Endodermal cell (in vitro differentiated cells): ENCODE results near the gene SFPQ. TPM values are rescaled to one million over a fixed set of nuclear protein-coding genes. Genes with fewer than 3 reads are reported as not detected.

Experiments used
- DNase-seq: peaks from one replicate; pipeline ENCODE4 v3.0.0-alpha.2; 2017
- H3K27ac ChIP-seq: 2 replicates; pipeline ENCODE4 v1.5.1; 2013; ENCODE audit warnings: mild to moderate bottlenecking, low read depth, low read length, moderate library complexity
- H3K27me3 ChIP-seq: 2 replicates; pipeline ENCODE4 v1.6.1; 2013; ENCODE audit warnings: mild to moderate bottlenecking, low read length, moderate library complexity; ENCODE audit not compliant: insufficient read depth, control insufficient read depth, poor library complexity, severe bottlenecking
- H3K36me3 ChIP-seq: 2 replicates; pipeline ENCODE4 v1.7.0; 2013; ENCODE audit warnings: mild to moderate bottlenecking, low read length, moderate library complexity; ENCODE audit not compliant: control insufficient read depth, insufficient read depth
- H3K4me1 ChIP-seq: one replicate; pipeline ENCODE4 v1.7.0; 2013; ENCODE audit warnings: low read length; ENCODE audit not compliant: control insufficient read depth, insufficient read depth
- H3K4me3 ChIP-seq: 2 replicates; pipeline ENCODE4 v1.5.1; 2013; ENCODE audit warnings: mild to moderate bottlenecking, low read length, moderate library complexity
- H3K9ac ChIP-seq: 2 replicates; pipeline ENCODE4 v1.6.1; 2013; ENCODE audit warnings: mild to moderate bottlenecking, low read length, moderate library complexity; ENCODE audit not compliant: poor library complexity, severe bottlenecking; ENCODE audit errors: extremely low read depth
- H3K9me3 ChIP-seq: 2 replicates; pipeline ENCODE4 v1.6.1; 2013; ENCODE audit warnings: mild to moderate bottlenecking, low read length, moderate library complexity; ENCODE audit not compliant: control insufficient read depth
- H3K27ac Mint-ChIP-seq: 2 replicates; pipeline ENCODE4 v1.8.0; 2020; ENCODE audit warnings: mixed read lengths
- H3K27me3 Mint-ChIP-seq: 2 replicates; pipeline ENCODE4 v1.8.0; 2021; ENCODE audit warnings: mild to moderate bottlenecking, mixed read lengths; ENCODE audit not compliant: insufficient read depth
- H3K36me3 Mint-ChIP-seq: 2 replicates; pipeline ENCODE4 v1.8.0; 2020; ENCODE audit warnings: low read depth, mixed read lengths
- H3K4me1 Mint-ChIP-seq: 2 replicates; pipeline ENCODE4 v1.8.0; 2020; ENCODE audit warnings: mixed read lengths
- H3K4me3 Mint-ChIP-seq: 2 replicates; pipeline ENCODE4 v1.8.0; 2020; ENCODE audit warnings: mild to moderate bottlenecking, moderate library complexity, mixed read lengths
- H3K9me3 Mint-ChIP-seq: 2 replicates; pipeline ENCODE4 v1.8.0; 2020; ENCODE audit warnings: mild to moderate bottlenecking, mixed read lengths
- CTCF ChIP-seq: fragments of 200-600 bp; sonication (generic); conservative IDR thresholded peaks from 2 replicates; pipeline ENCODE4 v1.5.0; 2021; ENCODE audit warnings: antibody characterized with exemption, mild to moderate bottlenecking
- WGBS, 2 experiments: methylation state at CpG; one replicate each; pipeline versions ENCODE4 v1.1.5 to v1.1.7; 2013; ENCODE audit warnings: missing lambda C conversion rate in 2 of 2, mixed read lengths in 1 of 2; ENCODE audit not compliant: insufficient coverage in 1 of 2, insufficient read length in 1 of 2; 5-methylcytosine and 5-hydroxymethylcytosine counted together
- total RNA-seq, 2 donors: library from RNA; stranded (reverse); fragmentation: NEBNext Ultra II Directional in 1 of 2; extraction: Animal tissue kit (Norgen Biotek cat#: 25700) in 1 of 2; gene quantifications; 2 replicates in 1 of 2; 3 replicates in 1 of 2; pipeline ENCODE4 v1.2.1, GENCODE V29; 2021

The SFPQ gene
- total RNA-seq, 2 donors from 2014 or later: 350 to 491 TPM

- Mint-ChIP-seq H3K4me1 (peaks cover 13% of the 10 kb centered on the region), H3K4me3 (no peak overlapping the region), H3K9me3 (no peaks in the 10 kb centered on the region), H3K36me3 (no peaks in the 10 kb centered on the region), H3K27me3 (no peaks in the 10 kb centered on the region), H3K27ac (no peak overlapping the region)
- no peak overlapping the region for H3K4me3 ChIP-seq
- H3K27me3 ChIP-seq: no peaks in the 10 kb centered on the region
- no peak for DNase-seq
- H3K36me3 ChIP-seq: no peaks in the 10 kb centered on the region
- H3K4me1 ChIP-seq: no peaks in the 10 kb centered on the region
- H3K9ac ChIP-seq: no peak overlapping the region
- no peak for TF ChIP-seq CTCF
- 91 to 100% methylated on average over 1 of the region's 1 CpG for WGBS, 2 experiments
- no peak overlapping the region for H3K27ac ChIP-seq
- H3K9me3 ChIP-seq: no peaks in the 10 kb centered on the region
Observed at GRCh38 chr1:35211120-35211414, 18.1 kb upstream of the SFPQ start.

- Histone ChIP-seq H3K9me3 (no peaks in the 10 kb centered on the region), H3K4me1 (no peaks in the 10 kb centered on the region), H3K36me3 (no peaks in the 10 kb centered on the region), H3K27ac (no peak overlapping the region), H3K4me3 (no peak overlapping the region), H3K27me3 (no peaks in the 10 kb centered on the region), H3K9ac (no peak overlapping the region)
- peak; percentile 67 for DNase-seq
- no peak for TF ChIP-seq CTCF
- Mint-ChIP-seq H3K9me3 (no peaks in the 10 kb centered on the region), H3K27me3 (no peaks in the 10 kb centered on the region), H3K36me3 (no peaks in the 10 kb centered on the region), H3K4me3 (no peak overlapping the region), H3K27ac (peak overlapping the region; percentile 17), H3K4me1 (peaks cover 13% of the 10 kb centered on the region)
- WGBS, 2 experiments: 72 to 73% methylated on average over 11 to 16 of the region's 16 CpGs
Observed at GRCh38 chr1:35210321-35211119, 17.6 kb upstream of the SFPQ start.

GRCh38 chr1:35203295-35203694 is 10.3 kb upstream of the SFPQ start:
- Mint-ChIP-seq H3K9me3 (peaks cover 1% of the 10 kb centered on the region), H3K4me3 (no peak overlapping the region), H3K4me1 (peaks cover 2% of the 10 kb centered on the region), H3K27ac (no peak overlapping the region), H3K27me3 (no peaks in the 10 kb centered on the region), H3K36me3 (no peaks in the 10 kb centered on the region)
- TF ChIP-seq CTCF: no peak
- Histone ChIP-seq H3K9ac (no peak overlapping the region), H3K4me1 (no peaks in the 10 kb centered on the region), H3K27me3 (no peaks in the 10 kb centered on the region), H3K9me3 (no peaks in the 10 kb centered on the region), H3K27ac (no peak overlapping the region), H3K36me3 (no peaks in the 10 kb centered on the region), H3K4me3 (no peak overlapping the region)
- DNase-seq: no peak
- WGBS, 2 experiments: 94% methylated on average over 1 of the region's 1 CpG; no CpG with 5 or more reads in 1 of the 2 experiments
